ENCODE data around the gene RFC2.
"Not testable (repeated sequence)": the region's sequence is repeated elsewhere in the genome, so short reads cannot be mapped to it uniquely, and the experiment has no call there.

RFC2 gene

GRCh38 chr7:74207586-74207985, 46.6 kb downstream of the RFC2 start:
- TF ChIP-seq, protein P1, sequence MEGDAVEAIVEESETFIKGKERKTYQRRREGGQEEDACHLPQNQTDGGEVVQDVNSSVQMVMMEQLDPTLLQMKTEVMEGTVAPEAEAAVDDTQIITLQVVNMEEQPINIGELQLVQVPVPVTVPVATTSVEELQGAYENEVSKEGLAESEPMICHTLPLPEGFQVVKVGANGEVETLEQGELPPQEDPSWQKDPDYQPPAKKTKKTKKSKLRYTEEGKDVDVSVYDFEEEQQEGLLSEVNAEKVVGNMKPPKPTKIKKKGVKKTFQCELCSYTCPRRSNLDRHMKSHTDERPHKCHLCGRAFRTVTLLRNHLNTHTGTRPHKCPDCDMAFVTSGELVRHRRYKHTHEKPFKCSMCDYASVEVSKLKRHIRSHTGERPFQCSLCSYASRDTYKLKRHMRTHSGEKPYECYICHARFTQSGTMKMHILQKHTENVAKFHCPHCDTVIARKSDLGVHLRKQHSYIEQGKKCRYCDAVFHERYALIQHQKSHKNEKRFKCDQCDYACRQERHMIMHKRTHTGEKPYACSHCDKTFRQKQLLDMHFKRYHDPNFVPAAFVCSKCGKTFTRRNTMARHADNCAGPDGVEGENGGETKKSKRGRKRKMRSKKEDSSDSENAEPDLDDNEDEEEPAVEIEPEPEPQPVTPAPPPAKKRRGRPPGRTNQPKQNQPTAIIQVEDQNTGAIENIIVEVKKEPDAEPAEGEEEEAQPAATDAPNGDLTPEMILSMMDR (conservative IDR thresholded peaks at IDR 0.05), result no peak
- H3K27ac ChIP-seq, result no peak overlapping the region

GRCh38 chr7:74206589-74207120, 47.5 kb downstream of the RFC2 start:
- no peak overlapping the region; the same call in 1 of the 2 replicates for H3K27ac ChIP-seq
- TF ChIP-seq, protein P1 (conservative IDR thresholded peaks at IDR 0.05), result peak; percentile 99

DNA sequence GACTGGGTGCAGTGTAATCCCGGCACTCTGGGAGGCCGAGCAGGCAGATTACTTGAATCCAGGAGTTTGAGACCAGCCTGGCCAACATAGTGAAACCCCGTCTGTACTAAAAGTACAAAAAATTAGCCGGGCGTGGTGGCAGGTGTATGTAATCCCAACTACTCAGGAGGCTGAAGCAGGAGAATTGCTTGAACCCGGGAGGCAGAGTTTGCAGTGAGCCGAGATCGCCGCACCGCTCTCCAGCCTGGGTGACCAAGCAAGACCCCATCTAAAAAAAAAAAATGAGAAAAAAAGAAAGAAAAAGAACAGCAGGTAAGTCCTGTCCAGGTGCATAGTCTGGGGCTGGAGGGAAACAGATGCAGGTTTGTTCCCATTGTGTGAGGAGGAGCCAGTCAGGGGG, 48.1 kb downstream of the RFC2 start:
- H3K27ac ChIP-seq, result not testable (repeated sequence)

- TF ChIP-seq, protein P1 (conservative IDR thresholded peaks at IDR 0.05), result no peak
- H3K27ac ChIP-seq, result no peak overlapping the region
Measured at GRCh38 chr7:74203956-74204618, 50.1 kb downstream of the RFC2 start.

GRCh38 chr7:74202841-74203556, 51.2 kb downstream of the RFC2 start:
- TF ChIP-seq, protein P1 (conservative IDR thresholded peaks at IDR 0.05), result peak; percentile 60
- no peak overlapping the region for H3K27ac ChIP-seq

DNA sequence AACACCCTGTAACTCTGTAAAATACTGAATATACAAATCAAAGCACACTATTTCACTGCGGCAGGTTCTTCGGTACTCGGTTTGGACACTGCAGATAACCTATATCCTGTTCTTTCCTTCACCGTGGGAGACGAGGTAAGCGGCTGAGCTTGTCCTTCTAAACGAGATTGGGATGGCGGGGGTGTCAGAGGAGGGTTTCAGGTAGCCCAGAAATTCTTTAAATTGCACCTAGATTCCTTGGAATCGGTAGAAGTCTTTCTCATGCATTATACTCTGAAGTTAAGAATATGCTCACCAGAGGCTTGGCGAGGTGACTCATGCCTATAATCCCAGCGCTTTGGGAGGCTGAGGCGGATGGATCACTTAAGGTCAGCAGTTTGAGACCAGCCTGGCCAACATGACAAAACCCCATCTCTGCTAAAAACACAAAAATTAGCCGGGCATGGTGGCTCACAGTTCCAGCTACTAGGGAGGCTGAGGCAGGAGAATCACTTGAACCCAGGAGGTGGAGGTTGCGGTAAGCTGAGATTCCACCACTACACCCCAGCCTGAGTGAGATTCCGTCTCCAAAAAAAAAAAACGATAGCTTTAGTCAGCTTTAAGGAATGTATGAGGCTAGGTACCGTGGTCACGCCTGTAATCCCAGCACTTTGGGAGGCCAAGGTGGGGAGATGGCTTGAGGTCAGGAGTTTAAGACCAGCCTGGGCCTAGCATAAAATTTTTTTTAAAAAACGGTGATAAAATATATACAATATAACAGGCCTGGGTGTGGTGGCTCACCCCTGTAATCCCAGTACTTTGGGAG, 54.4 kb downstream of the RFC2 start:
- TF ChIP-seq, protein P1 (conservative IDR thresholded peaks at IDR 0.05), result no peak
- peak overlapping the region; percentile 89 for H3K27ac ChIP-seq

- TF ChIP-seq, protein P1 (conservative IDR thresholded peaks at IDR 0.05), result no peak
- peak overlapping the region; percentile 89 for H3K27ac ChIP-seq
Measured at GRCh38 chr7:74197449-74198124, 56.6 kb downstream of the RFC2 start.

DNA sequence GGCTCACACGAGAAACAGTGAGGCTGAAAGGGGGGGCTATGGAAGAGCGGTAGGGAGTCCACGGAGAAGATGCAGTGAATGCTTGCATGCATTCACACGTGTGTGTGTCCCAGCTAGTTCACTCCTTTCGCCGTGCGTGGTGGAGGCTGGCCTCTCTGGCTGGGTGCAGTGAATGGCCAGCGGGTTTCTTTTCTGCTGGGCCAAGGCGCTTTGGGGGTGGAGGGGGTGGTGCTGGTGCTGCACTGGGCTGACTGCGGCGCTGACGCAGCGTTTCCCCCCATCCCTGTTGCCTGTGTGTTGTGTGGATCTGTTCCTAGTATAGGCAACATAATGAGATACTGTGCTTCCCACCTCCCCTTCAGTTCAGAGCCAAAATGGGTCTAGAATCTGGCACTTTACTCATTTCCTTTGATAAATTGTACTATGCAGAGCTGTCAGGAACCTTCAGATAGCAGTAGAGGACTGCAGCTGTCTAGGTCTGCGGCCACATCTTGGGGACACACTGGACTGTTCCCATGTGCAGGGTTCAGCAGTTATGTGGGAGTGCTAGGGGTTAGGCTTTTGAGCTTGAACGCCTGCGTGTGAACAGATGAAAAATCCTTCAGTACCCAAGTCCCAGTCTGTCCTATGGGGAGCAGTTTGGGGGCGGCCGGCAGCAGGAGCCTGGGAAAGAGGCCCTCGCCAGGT, 58.1 kb downstream of the RFC2 start:
- H3K27ac ChIP-seq, result not testable (repeated sequence)

- H3K27ac ChIP-seq, result not testable (repeated sequence)
Measured at GRCh38 chr7:74195139-74195860, 58.9 kb downstream of the RFC2 start.
